Naive thymus-derived CD4-positive, alpha-beta T cell (primary cell): ENCODE measurements around the gene FAM151A. TPM values are rescaled to one million over a fixed set of nuclear protein-coding genes. Genes with fewer than 3 reads are reported as not detected.
"Not testable (repeated sequence)": the region's sequence is repeated elsewhere in the genome, so short reads cannot be mapped to it uniquely, and the experiment has no call there.

Source experiments
- ATAC-seq: fragments of 150-1000 bp; cut with Tn5 transposase; 2 replicates; pipeline ENCODE4 v1.10.0; 2021; ENCODE audit warnings: mild to moderate bottlenecking, moderate library complexity
- CTCF ChIA-PET: fragments of 350-600 bp; sonication (Branson Sonifier 250); formaldehyde crosslinking; loops from one replicate; lab custom pipeline; 2021; ENCODE audit warnings: antibody characterized with exemption; lab: Charles Lee
- POLR2A ChIA-PET: fragments of 350-600 bp; sonication (Branson Sonifier 250); formaldehyde crosslinking; loops from one replicate; lab custom pipeline; 2021; ENCODE audit warnings: antibody characterized with exemption, inconsistent platforms; lab: Charles Lee
- DNase-seq, 9 donors: peaks; one replicate each; pipeline versions ENCODE4 v3.0.0 to v3.0.0-alpha.2; 2020 to 2022; ENCODE audit warnings: mixed read lengths in 1 of 9
- H3K27ac ChIP-seq: one replicate; pipeline ENCODE4 v1.7.0; 2013; ENCODE audit warnings: mild to moderate bottlenecking, low read depth, low read length, moderate library complexity
- H3K27me3 ChIP-seq, 2 donors: one replicate each; pipeline ENCODE4 v1.7.0; 2013; ENCODE audit warnings: low read length in 2 of 2, mild to moderate bottlenecking in 2 of 2, moderate library complexity in 2 of 2; ENCODE audit not compliant: control insufficient read depth in 2 of 2, insufficient read depth in 2 of 2
- H3K36me3 ChIP-seq, 3 experiments: 1 replicate in 2 of 3; 2 replicates in 1 of 3; pipeline ENCODE4 v1.7.0; 2013; ENCODE audit warnings: low read length in 3 of 3, mild to moderate bottlenecking in 3 of 3, moderate library complexity in 1 of 3; ENCODE audit not compliant: insufficient read depth in 3 of 3, control insufficient read depth in 2 of 3
- H3K4me1 ChIP-seq, 2 donors: one replicate each; pipeline ENCODE4 v1.7.0; 2013; ENCODE audit warnings: low read length in 2 of 2, mild to moderate bottlenecking in 2 of 2, moderate library complexity in 1 of 2; ENCODE audit not compliant: control insufficient read depth in 2 of 2, insufficient read depth in 2 of 2
- H3K4me3 ChIP-seq: 2 replicates; pipeline ENCODE4 v1.7.0; 2013; ENCODE audit warnings: mild to moderate bottlenecking, low read length
- H3K9me3 ChIP-seq, 3 experiments: 1 replicate in 2 of 3; 2 replicates in 1 of 3; pipeline ENCODE4 v1.7.0; 2013; ENCODE audit warnings: low read length in 3 of 3; ENCODE audit not compliant: control insufficient read depth in 2 of 3
- H3K27ac Mint-ChIP-seq, 9 donors: one replicate each; pipeline ENCODE4 v1.8.0; 2020 to 2022; ENCODE audit warnings: mixed read lengths in 9 of 9, mild to moderate bottlenecking in 8 of 9, moderate library complexity in 5 of 9, inconsistent platforms in 2 of 9
- H3K27me3 Mint-ChIP-seq, 5 donors: one replicate each; pipeline ENCODE4 v1.8.0; 2021 to 2022; ENCODE audit warnings: mixed read lengths in 5 of 5, mild to moderate bottlenecking in 1 of 5
- H3K36me3 Mint-ChIP-seq, 5 donors: one replicate each; pipeline ENCODE4 v1.8.0; 2020 to 2022; ENCODE audit warnings: mixed read lengths in 5 of 5, mild to moderate bottlenecking in 3 of 5, inconsistent platforms in 1 of 5
- H3K4me1 Mint-ChIP-seq, 7 donors: one replicate each; pipeline ENCODE4 v1.8.0; 2020 to 2022; ENCODE audit warnings: mixed read lengths in 7 of 7, mild to moderate bottlenecking in 3 of 7, inconsistent platforms in 1 of 7
- H3K4me3 Mint-ChIP-seq, 10 donors: one replicate each; pipeline ENCODE4 v1.8.0; 2020 to 2022; ENCODE audit warnings: mild to moderate bottlenecking in 10 of 10, mixed read lengths in 10 of 10, moderate library complexity in 6 of 10, inconsistent platforms in 2 of 10
- H3K9me3 Mint-ChIP-seq, 11 donors: one replicate each; pipeline ENCODE4 v1.8.0; 2020 to 2022; ENCODE audit warnings: mixed read lengths in 11 of 11, mild to moderate bottlenecking in 4 of 11, inconsistent platforms in 1 of 11, moderate library complexity in 1 of 11
- intact Hi-C, 2 donors: fragments of 100-400 bp; cut with micrococcal nuclease; formaldehyde crosslinking; loops; one replicate each; pipeline ENCODE4 v1.15.1; 2023
- polyA plus RNA-seq, 2 donors: library from polyadenylated mRNA; unstranded; fragments of 300-500 nt; fragmentation: Illumina TruSeq; gene quantifications; one replicate each; pipeline ENCODE4 v1.2.3, GENCODE V29; 2021
- total RNA-seq, 6 experiments: library from RNA in 5 of 6; stranded (reverse) in 5 of 6; gene quantifications; 1 replicate in 5 of 6; 2 replicates in 1 of 6; pipeline ENCODE4 v1.2.3 and lab custom pipeline; 2021 to 2026

Gene FAM151A
- total and polyA plus RNA-seq, 7 experiments from 2014 or later = not detected

DNA sequence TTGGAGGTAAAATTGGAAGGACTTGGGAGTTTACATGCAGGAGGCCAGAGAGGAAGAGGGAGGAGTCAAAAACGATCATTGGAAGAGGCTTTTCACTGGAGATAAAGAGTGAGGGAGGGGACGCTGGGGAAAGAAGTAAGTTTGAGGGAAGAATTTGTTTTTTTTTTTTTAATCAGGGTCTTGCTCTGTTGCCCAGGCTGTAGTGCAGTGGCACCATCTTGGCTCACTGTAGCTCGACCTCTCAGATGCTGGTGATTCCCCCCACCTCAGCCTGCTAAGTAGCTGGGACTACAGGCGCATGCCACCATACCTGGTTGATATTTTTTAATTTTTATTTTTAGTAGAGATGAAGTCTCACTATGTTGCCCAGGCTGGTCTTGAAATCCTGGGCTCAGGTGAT lies 17.0 kb upstream of the FAM151A start:
- H3K4me3 ChIP-seq = no peak overlapping the region
- Mint-ChIP-seq H3K4me3 (no peak overlapping the region), H3K4me1 (peaks cover 0 to 7% (median 0%) of the 10 kb centered on the region in 7 donors), H3K36me3 (peaks cover 0 to 6% (median 3%) of the 10 kb centered on the region in 5 donors), H3K27me3 (peaks cover 0 to 18% (median 14%) of the 10 kb centered on the region in 5 donors), H3K9me3 (peaks cover 0 to 19% (median 8%) of the 10 kb centered on the region in 11 donors), H3K27ac (no peak overlapping the region)
- peaks cover 0 to 9% (median 0%) of the 10 kb centered on the region in 3 experiments for H3K9me3 ChIP-seq
- ChIA-PET POLR2A (no interaction called here), CTCF (no interaction called here)
- no peaks in the 10 kb centered on the region for H3K27me3 ChIP-seq
- no peaks in the 10 kb centered on the region for H3K36me3 ChIP-seq
- no peaks in the 10 kb centered on the region for H3K4me1 ChIP-seq
- H3K27ac ChIP-seq = no peak overlapping the region
- DNase-seq = no peak
- intact Hi-C loops = no loop called here
- ATAC-seq = no peak

DNA sequence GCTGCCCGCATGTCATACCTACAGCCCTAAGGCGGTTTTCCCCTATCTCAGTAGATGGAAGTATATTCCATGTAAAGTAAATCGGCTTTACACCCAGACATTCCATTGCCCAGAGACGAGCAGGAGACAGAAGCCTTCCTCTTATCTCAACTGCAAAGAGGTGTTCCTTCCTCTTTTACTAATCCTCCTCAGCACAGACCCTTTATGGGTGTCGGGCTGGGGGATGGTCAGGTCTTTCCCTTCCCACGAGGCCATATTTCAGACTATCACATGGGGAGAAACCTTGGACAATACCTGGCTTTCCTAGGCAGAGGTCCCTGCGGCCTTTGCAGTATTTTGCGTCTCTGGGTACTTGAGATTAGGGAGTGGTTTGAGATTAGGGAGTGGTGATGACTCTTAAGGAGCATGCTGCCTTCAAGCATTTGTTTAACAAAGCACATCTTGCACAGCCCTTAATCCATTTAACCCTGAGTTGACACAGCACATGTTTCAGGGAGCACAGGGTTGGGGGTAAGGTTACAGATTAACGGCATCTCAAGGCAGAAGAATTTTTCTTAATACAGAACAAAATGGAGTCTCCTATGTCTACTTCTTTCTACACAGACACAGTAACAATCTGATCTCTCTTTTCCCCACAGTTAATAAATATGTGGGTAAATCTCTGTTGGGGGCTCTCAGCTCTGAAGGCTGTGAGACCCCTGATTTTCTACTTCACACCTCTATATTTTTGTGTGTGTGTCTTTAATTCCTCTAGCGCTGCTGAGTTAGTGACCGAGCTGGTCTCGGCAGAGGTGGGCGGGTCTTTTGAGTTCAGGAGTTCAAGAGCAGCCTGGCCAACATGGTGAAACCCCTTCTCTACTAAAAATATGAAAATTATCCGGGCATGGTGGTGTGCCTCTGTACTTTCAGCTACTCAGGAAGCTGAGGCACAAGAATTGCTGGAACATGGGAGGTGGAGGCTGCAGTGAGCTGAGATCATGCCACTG lies 13.4 kb upstream of the FAM151A start:
- H3K4me3 Mint-ChIP-seq, H3K27ac Mint-ChIP-seq, ATAC-seq, H3K4me3 ChIP-seq, H3K4me1 Mint-ChIP-seq, H3K36me3 Mint-ChIP-seq, intact Hi-C loops, H3K27me3 ChIP-seq, CTCF ChIA-PET, POLR2A ChIA-PET, H3K9me3 ChIP-seq, H3K9me3 Mint-ChIP-seq, H3K36me3 ChIP-seq, H3K4me1 ChIP-seq, DNase-seq, H3K27ac ChIP-seq: not testable (repeated sequence)
- peaks cover 4 to 18% (median 18%) of the 10 kb centered on the region in 5 donors for H3K27me3 Mint-ChIP-seq

- H3K4me1 Mint-ChIP-seq, CTCF ChIA-PET, ATAC-seq, H3K9me3 Mint-ChIP-seq, DNase-seq, H3K27ac Mint-ChIP-seq, H3K4me3 Mint-ChIP-seq, H3K4me1 ChIP-seq, H3K4me3 ChIP-seq, intact Hi-C loops, H3K9me3 ChIP-seq, H3K36me3 ChIP-seq, POLR2A ChIA-PET, H3K36me3 Mint-ChIP-seq, H3K27me3 ChIP-seq, H3K27ac ChIP-seq: not testable (repeated sequence)
- H3K27me3 Mint-ChIP-seq = peaks cover 4 to 18% (median 18%) of the 10 kb centered on the region in 5 donors
Measured at GRCh38 chr1:54635804-54636203, 12.5 kb upstream of the FAM151A start.

DNA sequence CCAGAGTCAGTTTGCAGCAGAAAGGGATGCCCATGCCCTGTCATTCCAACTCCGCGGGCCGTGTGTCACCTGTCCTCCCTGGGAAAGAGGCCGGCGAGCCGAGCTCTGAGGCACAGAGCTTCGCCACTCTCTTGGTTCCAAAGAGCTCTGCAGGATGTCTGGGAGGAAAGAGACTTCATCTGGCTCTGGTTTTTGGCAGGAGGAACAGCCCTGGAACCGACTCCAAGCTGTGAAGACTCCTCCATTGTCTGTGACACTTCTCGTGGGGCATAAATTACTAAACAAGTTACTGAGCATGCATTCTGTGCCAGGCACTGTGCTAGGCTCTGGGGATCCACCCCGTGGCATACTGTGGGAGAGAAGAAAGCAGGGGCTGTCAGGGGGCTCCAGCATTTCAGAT lies 3.9 kb upstream of the FAM151A start:
- intact Hi-C loops = no loop called here
- POLR2A ChIA-PET = no interaction called here
- H3K9me3 ChIP-seq = no peaks in the 10 kb centered on the region

DNA sequence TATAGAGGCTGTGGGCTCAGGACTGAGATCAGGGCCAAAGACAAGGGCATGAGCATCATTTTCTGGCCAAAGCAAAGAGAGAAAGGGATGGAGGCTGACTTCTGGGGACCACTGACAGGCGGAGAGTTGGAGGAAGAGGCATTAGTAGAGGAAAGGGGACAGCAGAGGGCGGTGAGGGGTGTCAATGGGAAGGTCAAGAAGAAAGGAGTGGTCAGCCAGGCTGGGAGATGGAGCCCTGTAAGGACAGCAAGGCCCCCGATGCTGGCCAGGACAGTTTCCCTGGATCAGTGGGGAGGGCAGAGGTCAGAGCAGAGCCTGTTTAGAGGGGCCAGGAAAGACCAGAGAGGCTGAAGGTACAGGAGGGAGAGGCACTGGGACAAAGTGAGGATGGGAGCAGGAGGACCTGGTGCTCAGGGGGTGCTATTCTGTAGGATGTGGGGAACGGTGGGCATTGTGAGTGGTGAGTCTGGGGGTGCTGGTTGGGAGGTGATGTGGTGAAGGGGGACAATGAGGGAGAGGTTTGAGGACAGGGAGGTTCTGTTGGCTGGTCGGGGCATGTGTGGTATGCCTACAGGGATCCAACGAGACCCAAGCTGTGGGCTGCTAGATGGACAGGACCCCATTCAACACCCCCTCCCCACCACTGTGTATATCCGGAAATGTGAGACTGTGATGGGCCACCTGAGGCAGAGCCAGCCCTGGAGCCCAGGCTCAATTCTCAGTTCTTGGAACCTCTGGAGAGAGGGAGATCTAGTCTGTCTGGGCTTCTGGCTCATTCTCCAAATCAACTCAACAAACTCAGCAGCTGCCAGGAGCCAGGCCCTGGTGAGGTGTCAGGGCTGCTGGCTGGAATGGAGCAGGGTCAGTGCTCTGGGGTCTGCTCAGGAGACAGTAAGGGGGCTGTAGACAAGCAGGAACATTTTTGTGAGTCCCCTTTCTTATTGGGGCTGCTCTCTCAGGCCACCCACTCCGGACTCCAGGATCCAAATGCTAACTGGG lies 1.4 kb upstream of the FAM151A start:
- peaks cover 0 to 11% (median 5%) of the 10 kb centered on the region in 5 donors for H3K27me3 Mint-ChIP-seq
- no peak for DNase-seq
- no peak overlapping the region for H3K4me3 Mint-ChIP-seq
- ChIA-PET CTCF (no interaction called here), POLR2A (no interaction called here)
- no peak for ATAC-seq
- H3K4me3 ChIP-seq = no peak overlapping the region
- no peaks in the 10 kb centered on the region for H3K36me3 ChIP-seq
- intact Hi-C loops = no loop called here
- H3K4me1 ChIP-seq = no peaks in the 10 kb centered on the region
- no peaks in the 10 kb centered on the region for H3K9me3 ChIP-seq
- no peak overlapping the region for H3K27ac ChIP-seq
- H3K36me3 Mint-ChIP-seq = no peaks in the 10 kb centered on the region
- H3K4me1 Mint-ChIP-seq = no peaks in the 10 kb centered on the region
- H3K27ac Mint-ChIP-seq = no peak overlapping the region
- no peaks in the 10 kb centered on the region for H3K27me3 ChIP-seq
- H3K9me3 Mint-ChIP-seq = peaks cover 0 to 2% (median 0%) of the 10 kb centered on the region in 11 donors

More for the DNA sequence above, 3.9 kb upstream of the FAM151A start:
- DNase-seq = no peak
- no peaks in the 10 kb centered on the region for H3K4me1 ChIP-seq
- H3K27ac Mint-ChIP-seq = no peak overlapping the region
- H3K36me3 Mint-ChIP-seq = no peaks in the 10 kb centered on the region
- peaks cover 0 to 4% (median 0%) of the 10 kb centered on the region in 11 donors for H3K9me3 Mint-ChIP-seq
- H3K36me3 ChIP-seq = no peaks in the 10 kb centered on the region
- no peaks in the 10 kb centered on the region for H3K27me3 ChIP-seq
- no peak overlapping the region for H3K27ac ChIP-seq
- CTCF ChIA-PET = no interaction called here
- no peaks in the 10 kb centered on the region for H3K4me1 Mint-ChIP-seq
- peaks cover 0 to 11% (median 4%) of the 10 kb centered on the region in 5 donors for H3K27me3 Mint-ChIP-seq
- no peak for ATAC-seq
- H3K4me3 ChIP-seq = no peak overlapping the region
- H3K4me3 Mint-ChIP-seq = no peak overlapping the region

DNA sequence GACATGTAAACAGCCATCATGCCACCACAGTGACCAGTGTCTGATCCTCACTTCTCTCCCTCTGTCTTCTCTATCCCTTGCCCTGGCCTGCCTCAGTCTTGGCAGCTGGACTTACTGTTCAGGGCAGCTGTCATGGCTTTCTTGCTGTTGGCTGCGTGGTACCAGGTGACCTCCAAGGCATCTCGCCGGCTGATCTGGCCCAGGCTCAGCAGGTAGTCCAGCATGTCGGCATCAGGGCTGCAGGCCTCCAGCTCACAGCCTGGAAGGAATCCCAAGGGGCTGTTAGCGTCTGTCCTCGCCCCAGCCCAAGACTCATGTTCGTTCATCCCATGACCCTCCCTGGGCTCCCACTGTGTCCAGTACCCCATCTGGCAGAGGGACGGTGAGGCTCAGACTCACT lies 3.6 kb downstream of the FAM151A start:
- CTCF ChIA-PET = interaction anchor here (0.6 kb wide), 1 partner anchor 551 kb away, joined by 3 read pairs; no protein-coding TSS in a partner anchor
- H3K4me3 Mint-ChIP-seq = no peak overlapping the region

More for the DNA sequence above, 3.6 kb downstream of the FAM151A start:
- peaks cover 0 to 12% (median 3%) of the 10 kb centered on the region in 5 donors for H3K27me3 Mint-ChIP-seq
- Histone ChIP-seq H3K4me1 (no peaks in the 10 kb centered on the region), H3K9me3 (no peaks in the 10 kb centered on the region), H3K36me3 (no peaks in the 10 kb centered on the region), H3K4me3 (no peak overlapping the region), H3K27me3 (no peaks in the 10 kb centered on the region), H3K27ac (no peak overlapping the region)
- intact Hi-C loops = no loop called here
- H3K9me3 Mint-ChIP-seq = peaks cover 0 to 2% (median 0%) of the 10 kb centered on the region in 11 donors
- no peaks in the 10 kb centered on the region for H3K4me1 Mint-ChIP-seq
- DNase-seq (no peak), ATAC-seq (no peak)
- POLR2A ChIA-PET = no interaction called here
- no peak overlapping the region for H3K27ac Mint-ChIP-seq
- no peaks in the 10 kb centered on the region for H3K36me3 Mint-ChIP-seq
